Type B pancreatic cell (in vitro differentiated cells): ENCODE measurements around the gene SPON2. TPM values are rescaled to one million over a fixed set of nuclear protein-coding genes. Genes with fewer than 3 reads are reported as not detected.

Experiments
- DNase-seq: peaks from one replicate; pipeline ENCODE4 v3.0.0; 2021; ENCODE audit warnings: mixed read lengths; ENCODE audit not compliant: unreplicated experiment; ENCODE audit errors: extremely low spot score
- H3K27ac Mint-ChIP-seq: 2 replicates; pipeline ENCODE4 v1.8.0; 2021; ENCODE audit warnings: mild to moderate bottlenecking, mixed read lengths
- H3K27me3 Mint-ChIP-seq: 2 replicates; pipeline ENCODE4 v1.8.0; 2021; ENCODE audit warnings: mixed read lengths
- H3K36me3 Mint-ChIP-seq: 2 replicates; pipeline ENCODE4 v1.8.0; 2021; ENCODE audit warnings: mixed read lengths
- H3K4me1 Mint-ChIP-seq: one replicate; pipeline ENCODE4 v1.8.0; 2021; ENCODE audit warnings: mixed read lengths; ENCODE audit not compliant: unreplicated experiment
- H3K4me3 Mint-ChIP-seq: 2 replicates; pipeline ENCODE4 v1.8.0; 2021; ENCODE audit warnings: mild to moderate bottlenecking, mixed read lengths
- H3K9me3 Mint-ChIP-seq: 2 replicates; pipeline ENCODE4 v1.8.0; 2021; ENCODE audit warnings: mixed read lengths
- total RNA-seq: library from RNA; stranded (reverse); gene quantifications from 2 replicates; pipeline ENCODE4 v1.2.1, GENCODE V29; 2021; ENCODE audit warnings: low replicate concordance
- TF ChIP-seq, protein P1 (sequence below): fragments of 200-600 bp; sonication (generic); conservative IDR thresholded peaks from 2 replicates; pipeline ENCODE4 v1.5.0; 2021; ENCODE audit warnings: antibody characterized with exemption, mild to moderate bottlenecking

Gene SPON2
- total RNA-seq, 1 donor from 2014 or later, result 10.4 TPM

DNA sequence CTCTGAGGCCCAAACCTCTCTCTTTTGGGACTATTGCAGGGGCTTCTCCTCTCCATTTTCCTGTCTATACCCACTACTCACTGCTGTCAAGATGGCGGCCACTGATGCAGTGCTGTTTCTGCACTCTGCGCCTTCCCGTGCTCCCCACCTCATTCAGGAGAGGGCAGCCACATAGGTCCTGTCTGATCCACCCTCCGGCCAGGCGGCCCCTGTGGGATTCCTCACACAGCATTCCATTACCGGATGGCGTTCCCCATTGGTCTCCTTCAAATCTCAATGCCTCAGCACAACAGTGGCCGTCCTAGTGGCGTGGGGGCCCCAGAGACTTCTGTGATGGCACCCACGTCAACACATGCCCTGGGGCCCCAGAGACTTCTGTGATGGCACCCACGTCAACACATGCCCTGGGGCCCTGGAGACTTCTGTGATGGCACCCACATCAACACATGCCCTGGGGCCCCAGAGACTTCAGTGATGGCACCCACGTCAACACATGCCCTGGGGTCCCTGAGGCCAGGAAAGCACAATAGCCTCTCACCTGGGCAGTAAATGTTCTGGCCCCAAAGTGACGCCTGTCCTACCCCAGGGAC, 7.3 kb downstream of the SPON2 start:
- Mint-ChIP-seq H3K4me3 (no peak overlapping the region), H3K4me1 (peaks cover 6% of the 10 kb centered on the region), H3K27me3 (peaks cover 35% of the 10 kb centered on the region), H3K27ac (no peak overlapping the region), H3K36me3 (no peaks in the 10 kb centered on the region), H3K9me3 (no peaks in the 10 kb centered on the region)
- TF ChIP-seq, protein P1, sequence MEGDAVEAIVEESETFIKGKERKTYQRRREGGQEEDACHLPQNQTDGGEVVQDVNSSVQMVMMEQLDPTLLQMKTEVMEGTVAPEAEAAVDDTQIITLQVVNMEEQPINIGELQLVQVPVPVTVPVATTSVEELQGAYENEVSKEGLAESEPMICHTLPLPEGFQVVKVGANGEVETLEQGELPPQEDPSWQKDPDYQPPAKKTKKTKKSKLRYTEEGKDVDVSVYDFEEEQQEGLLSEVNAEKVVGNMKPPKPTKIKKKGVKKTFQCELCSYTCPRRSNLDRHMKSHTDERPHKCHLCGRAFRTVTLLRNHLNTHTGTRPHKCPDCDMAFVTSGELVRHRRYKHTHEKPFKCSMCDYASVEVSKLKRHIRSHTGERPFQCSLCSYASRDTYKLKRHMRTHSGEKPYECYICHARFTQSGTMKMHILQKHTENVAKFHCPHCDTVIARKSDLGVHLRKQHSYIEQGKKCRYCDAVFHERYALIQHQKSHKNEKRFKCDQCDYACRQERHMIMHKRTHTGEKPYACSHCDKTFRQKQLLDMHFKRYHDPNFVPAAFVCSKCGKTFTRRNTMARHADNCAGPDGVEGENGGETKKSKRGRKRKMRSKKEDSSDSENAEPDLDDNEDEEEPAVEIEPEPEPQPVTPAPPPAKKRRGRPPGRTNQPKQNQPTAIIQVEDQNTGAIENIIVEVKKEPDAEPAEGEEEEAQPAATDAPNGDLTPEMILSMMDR, result no peak
- DNase-seq, result no peak

DNA sequence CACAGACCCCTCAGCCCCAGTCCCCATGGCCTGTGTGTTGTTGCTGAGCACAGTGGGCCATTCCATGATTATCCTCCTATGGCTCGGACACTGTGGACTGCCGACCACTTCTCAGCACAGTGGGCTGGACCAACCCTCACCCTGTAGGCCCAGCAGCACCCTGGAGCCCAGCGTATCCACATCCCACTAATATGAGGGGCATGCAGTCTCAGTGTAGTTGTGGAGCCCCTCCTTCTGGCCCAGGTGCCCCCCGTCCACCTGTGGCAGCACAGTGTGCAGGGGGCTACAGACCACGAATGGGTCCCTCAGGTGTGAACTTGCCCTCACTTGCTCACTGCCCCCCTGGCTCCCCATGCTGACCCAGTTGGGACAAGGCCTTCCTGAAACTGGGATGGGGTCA, 7.9 kb downstream of the SPON2 start:
- Mint-ChIP-seq H3K27ac (no peak overlapping the region), H3K27me3 (peaks cover 34% of the 10 kb centered on the region), H3K36me3 (no peaks in the 10 kb centered on the region), H3K9me3 (no peaks in the 10 kb centered on the region), H3K4me3 (no peak overlapping the region), H3K4me1 (peaks cover 6% of the 10 kb centered on the region)
- DNase-seq, result no peak
- TF ChIP-seq, protein P1, result no peak

DNA sequence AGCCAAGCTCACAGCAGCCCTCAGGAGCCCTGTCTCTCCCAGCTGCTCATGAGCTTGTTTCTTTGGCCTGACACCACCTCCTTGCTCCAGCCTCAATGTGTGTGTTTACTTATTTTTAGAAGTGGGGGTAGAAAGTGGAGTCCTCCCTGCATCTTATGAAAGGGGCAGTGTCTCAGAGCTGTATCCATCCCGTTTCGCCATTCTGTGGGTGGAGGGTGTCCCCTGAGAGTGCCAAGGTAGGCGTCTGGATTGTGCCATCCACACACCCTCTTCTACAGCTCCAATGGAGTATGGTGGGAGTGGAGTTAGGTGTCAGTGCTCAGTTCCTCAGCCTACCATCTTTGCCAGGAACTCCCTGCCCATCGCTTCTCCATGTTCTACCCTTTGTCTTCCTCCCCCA, 8.3 kb downstream of the SPON2 start:
- DNase-seq, result no peak
- Mint-ChIP-seq H3K27ac (no peak overlapping the region), H3K4me3 (no peak overlapping the region), H3K27me3 (peaks cover 30% of the 10 kb centered on the region), H3K36me3 (no peaks in the 10 kb centered on the region), H3K4me1 (peaks cover 6% of the 10 kb centered on the region), H3K9me3 (no peaks in the 10 kb centered on the region)
- TF ChIP-seq, protein P1, result no peak

DNA sequence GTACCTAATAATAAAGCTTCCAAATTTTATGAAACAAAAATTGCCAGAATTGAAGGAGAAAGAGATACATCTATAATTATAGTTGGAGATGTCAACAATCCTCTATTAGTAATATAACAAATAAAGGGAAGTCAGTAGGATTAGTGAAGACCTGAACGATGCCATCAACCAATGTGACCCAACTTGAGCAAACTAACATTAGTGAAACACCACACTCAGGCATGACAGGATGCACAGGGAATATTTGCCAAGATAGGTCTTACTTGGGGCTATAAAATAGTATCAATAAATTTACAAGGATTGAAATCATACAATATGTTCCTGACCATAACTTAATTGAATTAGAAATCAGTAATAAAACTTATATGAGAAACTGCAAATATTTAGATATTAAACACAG, 12.0 kb downstream of the SPON2 start:
- peaks cover 35% of the 10 kb centered on the region for H3K27me3 Mint-ChIP-seq
- H3K4me3 Mint-ChIP-seq, result no peak overlapping the region
- H3K4me1 Mint-ChIP-seq, result no peaks in the 10 kb centered on the region
- peaks cover 8% of the 10 kb centered on the region for H3K9me3 Mint-ChIP-seq
- no peak overlapping the region for H3K27ac Mint-ChIP-seq
- H3K36me3 Mint-ChIP-seq, result no peaks in the 10 kb centered on the region
- DNase-seq, result no peak
- TF ChIP-seq, protein P1, result no peak

DNA sequence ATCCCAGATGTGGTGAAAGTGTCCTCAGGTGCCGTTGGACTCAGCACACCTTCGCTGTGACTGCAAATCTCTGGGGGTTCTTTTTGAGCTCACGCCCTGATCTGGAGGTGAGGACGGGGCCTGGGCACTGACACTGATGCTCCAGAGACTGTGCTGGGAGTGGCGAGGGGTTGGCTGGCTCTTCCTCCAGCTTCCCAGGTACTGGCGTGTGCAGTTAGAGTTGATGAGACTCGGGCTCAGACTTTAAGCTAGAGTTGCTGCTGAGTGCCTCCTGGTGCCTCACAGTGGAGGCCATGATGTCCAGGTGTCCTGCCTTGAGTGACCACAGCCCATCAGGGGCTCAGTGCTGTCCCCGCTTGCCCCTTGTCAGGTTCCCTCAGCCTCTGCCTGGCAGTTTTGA, 16.3 kb downstream of the SPON2 start:
- no peak for DNase-seq
- Mint-ChIP-seq H3K4me1 (no peaks in the 10 kb centered on the region), H3K27ac (no peak overlapping the region), H3K36me3 (no peaks in the 10 kb centered on the region), H3K27me3 (peaks cover 51% of the 10 kb centered on the region), H3K4me3 (no peak overlapping the region), H3K9me3 (peaks cover 8% of the 10 kb centered on the region)
- TF ChIP-seq, protein P1, result no peak

DNA sequence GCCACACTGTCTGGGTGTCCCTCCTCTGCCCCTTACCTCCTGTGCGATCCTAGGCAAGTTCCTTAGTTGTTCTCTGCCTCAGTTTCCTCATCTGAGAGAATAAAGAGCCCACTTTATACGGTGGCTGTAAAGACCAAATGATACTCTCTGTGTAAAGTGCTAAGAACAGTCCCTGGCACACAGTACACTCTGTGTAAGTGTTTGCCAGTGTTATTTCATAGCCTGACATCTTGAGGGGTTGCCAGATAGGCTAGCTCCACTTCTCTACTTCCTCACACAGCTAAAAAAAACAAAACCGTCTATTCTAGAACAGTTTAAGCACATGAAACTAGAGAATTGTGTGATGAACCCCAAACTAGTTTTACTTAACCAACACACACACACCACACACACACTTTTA, 17.1 kb downstream of the SPON2 start:
- TF ChIP-seq, protein P1, result no peak
- DNase-seq, result no peak
- Mint-ChIP-seq H3K36me3 (no peaks in the 10 kb centered on the region), H3K27me3 (peaks cover 50% of the 10 kb centered on the region), H3K27ac (no peak overlapping the region), H3K9me3 (peaks cover 8% of the 10 kb centered on the region), H3K4me1 (no peaks in the 10 kb centered on the region), H3K4me3 (no peak overlapping the region)
